K562 (cell line): ENCODE measurements around the gene ARID3A. TPM values are rescaled to one million over a fixed set of nuclear protein-coding genes. Genes with fewer than 3 reads are reported as not detected.

Experiments
- ATAC-seq: fragments of 200-7000 bp; cut with Tn5 transposase; 3 replicates; pipeline ENCODE4 v1.9.1; 2020; ENCODE audit warnings: moderate library complexity
- BruUV-seq: library from RNA; stranded (reverse); fragments of 400-500 nt; replicated peaks from 2 replicates; lab custom pipeline; 2021; lab: Mats Ljungman, UMichigan
- CTCF ChIA-PET: fragments of 300-600 bp; formaldehyde crosslinking; extraction: SDS; loops from one replicate; lab custom pipeline; 2021; ENCODE audit warnings: low intra/inter-chr PET ratio; lab: Yijun Ruan, JAX
- POLR2A ChIA-PET: fragments of 300-600, 350-650 bp; sonication (Branson Sonifier 250); formaldehyde crosslinking; extraction: SDS; loops from one replicate; lab custom pipeline; 2021; ENCODE audit warnings: antibody characterized with exemption, inconsistent platforms; lab: Yijun Ruan, JAX
- DNase-seq, 4 experiments: peaks; one replicate each; pipeline versions ENCODE4 v3.0.0 to v3.0.0-alpha.2; 2011 to 2018; ENCODE audit warnings: low spot score in 3 of 4, mixed read lengths in 3 of 4; ENCODE audit errors: extremely low read depth in 1 of 4
- FAIRE-seq: peaks from 2 replicates; lab custom pipeline; 2011; peaks lifted over from hg19 to GRCh38; lab: Jason Lieb, UNC
- H2AFZ ChIP-seq: 2 replicates; pipeline ENCODE4 v1.6.0; 2011; ENCODE audit warnings: low read depth, low read length, control low read depth, inconsistent platforms
- H3K27ac ChIP-seq: fragments of 200-600 bp; 3 replicates; pipeline ENCODE4 v1.8.0; 2011; ENCODE audit warnings: low read depth, mild to moderate bottlenecking, control low read depth, inconsistent platforms, low read length, moderate library complexity, mixed read lengths; ENCODE audit errors: extremely low read depth
- H3K27me3 ChIP-seq, 2 experiments: fragments of 300-600 bp in 1 of 2; 2 replicates in 1 of 2; 3 replicates in 1 of 2; pipeline versions ENCODE4 v1.6.0 to v1.8.0; 2011; ENCODE audit warnings: inconsistent platforms in 2 of 2, low read length in 2 of 2, mild to moderate bottlenecking in 1 of 2, mixed read lengths in 1 of 2, moderate library complexity in 1 of 2; ENCODE audit not compliant: control insufficient read depth in 2 of 2, insufficient read depth in 2 of 2
- H3K36me3 ChIP-seq: fragments of 300-600 bp; 3 replicates; pipeline ENCODE4 v1.8.0; 2011; ENCODE audit warnings: mild to moderate bottlenecking, low read length, inconsistent platforms; ENCODE audit not compliant: control insufficient read depth, insufficient read depth
- H3K4me1 ChIP-seq, 2 experiments: fragments of 200-600 bp in 1 of 2; replicated peaks in 1 of 2; 2 replicates in 1 of 2; 3 replicates in 1 of 2; pipeline versions ENCODE4 v1.5.1 to v1.8.0; 2011; ENCODE audit warnings: inconsistent platforms in 2 of 2, low read length in 2 of 2, mild to moderate bottlenecking in 1 of 2, mixed read lengths in 1 of 2, moderate library complexity in 1 of 2; ENCODE audit not compliant: control insufficient read depth in 2 of 2, insufficient read depth in 2 of 2
- H3K4me2 ChIP-seq: 2 replicates; pipeline ENCODE4 v1.6.1; 2011; ENCODE audit warnings: low read length, control low read depth, inconsistent platforms, mixed read lengths; ENCODE audit not compliant: insufficient read depth
- H3K4me3 ChIP-seq: fragments of 200-600 bp; sonication (generic), shearing (Covaris generic); 2 replicates; pipeline ENCODE4 v1.5.1; 2016; ENCODE audit warnings: control low read depth, inconsistent platforms
- H3K79me2 ChIP-seq: fragments of 200-600 bp; 3 replicates; pipeline ENCODE4 v1.8.0; 2011; ENCODE audit warnings: low read length, inconsistent platforms; ENCODE audit not compliant: control insufficient read depth, insufficient read depth
- H3K9ac ChIP-seq, 2 experiments: 2 replicates each; pipeline versions ENCODE4 v1.6.0 to v1.6.1; 2011; ENCODE audit warnings: low read depth in 2 of 2, low read length in 2 of 2, control low read depth in 1 of 2, inconsistent platforms in 1 of 2, mild to moderate bottlenecking in 1 of 2, mixed read lengths in 1 of 2; ENCODE audit not compliant: insufficient read depth in 1 of 2
- H3K9me1 ChIP-seq: one replicate; pipeline ENCODE4 v1.6.0; 2011; ENCODE audit warnings: inconsistent platforms, mild to moderate bottlenecking, low read length, moderate library complexity; ENCODE audit not compliant: control insufficient read depth, insufficient read depth
- H3K9me3 ChIP-seq: replicated peaks from 2 replicates; pipeline ENCODE4 v1.5.1; 2011; ENCODE audit warnings: low read depth, low read length, inconsistent platforms; ENCODE audit not compliant: control insufficient read depth, insufficient read depth
- H4K20me1 ChIP-seq: replicated peaks from 2 replicates; pipeline ENCODE4 v1.6.1; 2011; ENCODE audit warnings: low read length, inconsistent platforms, mixed read lengths; ENCODE audit not compliant: control insufficient read depth, insufficient read depth
- CBFA2T3 ChIP-seq: fragments of 450-650 bp; IDR thresholded peaks from 2 replicates; pipeline ENCODE4 v1.6.1; 2017
- CBX1 ChIP-seq: sonication (generic); IDR thresholded peaks from 2 replicates; pipeline ENCODE4 v1.6.1; 2016; ENCODE audit warnings: antibody characterized with exemption, low read depth, mild to moderate bottlenecking
- EGR1 ChIP-seq: fragments of 450-650 bp; conservative IDR thresholded peaks from 2 replicates; pipeline ENCODE4 v1.6.1; 2017; ENCODE audit warnings: mild to moderate bottlenecking
- WGBS: fragments of 100-300 bp; shearing (Covaris generic); methylation state at CpG from one replicate; pipeline ENCODE4 v1.1.6; 2016; ENCODE audit warnings: low coverage, mixed read lengths; ENCODE audit not compliant: insufficient coverage; ENCODE audit errors: missing lambda C conversion rate; 5-methylcytosine and 5-hydroxymethylcytosine counted together
- in situ Hi-C: fragments of 300-500 bp; cut with MboI; formaldehyde crosslinking; loops from 4 replicates; pipeline ENCODE4 v1.15.0; 2018; ENCODE audit warnings: inconsistent platforms, mixed read lengths
- intact Hi-C: fragments of 100-400 bp; cut with micrococcal nuclease; formaldehyde crosslinking; loops from 2 replicates; pipeline ENCODE4 v1.14.2; 2022
- polyA plus RNA-seq, 8 experiments: library from polyadenylated mRNA; depleted of rRNA in 4 of 8; stranded (reverse) in 5 of 8; unstranded in 3 of 8; fragments of >200 nt; fragmentation: Nextera tagmentation in 2 of 8; fragmentation: Illumina TruSeq in 1 of 8; extraction: Ambion mirVana in 2 of 8; extraction: Trizol in 1 of 8; gene quantifications; 2 replicates each; pipeline versions ENCODE4 v1.2.1 to v1.2.3, GENCODE V29; 2011 to 2014; ENCODE audit warnings: inconsistent platforms in 1 of 8, missing spikeins in 1 of 8
- total RNA-seq, 7 experiments: library from RNA; depleted of rRNA in 6 of 7; stranded (reverse); fragments of >200 nt in 6 of 7; fragmentation: Illumina TruSeq in 2 of 7; extraction: Trizol in 2 of 7; gene quantifications; 2 replicates each; pipeline versions ENCODE4 v1.2.1 to v1.2.3, GENCODE V29; 2011 to 2021; ENCODE audit warnings: low replicate concordance in 1 of 7
- TF ChIP-seq, protein P1 (sequence below): IDR thresholded peaks from 3 replicates; pipeline ENCODE4 v1.6.1; 2011; ENCODE audit warnings: borderline replicate concordance, mild to moderate bottlenecking; ENCODE audit not compliant: insufficient read length, insufficient read depth
- TF ChIP-seq, protein P2 (sequence below): fragments of 250-450 bp; sonication (Bioruptor Pico); IDR thresholded peaks from 2 replicates; pipeline ENCODE4 v1.4.0; 2020
- TF ChIP-seq, protein P3 (sequence below): fragments of 200-800 bp; sonication (Bioruptor generic); IDR thresholded peaks from 2 replicates; pipeline ENCODE4 v1.6.1; 2017; ENCODE audit warnings: missing genetic modification characterization, missing compliant biosample characterization
- TF ChIP-seq, protein P4 (sequence below): IDR thresholded peaks from 2 replicates; pipeline ENCODE4 v1.6.1; 2012; ENCODE audit warnings: low read depth, low read length, improper control_type of control experiment, borderline replicate concordance

ARID3A gene
- total and polyA plus RNA-seq, 9 of the 15 experiments (the other 6 are each of a cell fraction or from before 2014, with no cell fraction given), result 1.4 to 118 (median 31.2) TPM

- ChIA-PET POLR2A (no interaction called here), CTCF (no interaction called here)
- peaks cover 17 to 72% of the 10 kb centered on the region in 2 experiments for H3K4me1 ChIP-seq
- ATAC-seq, result no peak
- no peaks in the 10 kb centered on the region for H3K9me3 ChIP-seq
- H3K9me1 ChIP-seq, result no peaks in the 10 kb centered on the region
- peaks cover 17% of the 10 kb centered on the region; the same call in 2 of the 3 replicates for H3K36me3 ChIP-seq
- DNase-seq, result peak; percentile 69 to 79 (median 72)
- peak overlapping the region; percentile 91 for H3K27ac ChIP-seq
- H3K4me3 ChIP-seq, result peak overlapping the region; percentile 96
- peak overlapping the region; percentile 77; the same call in 1 of the 2 replicates for H3K4me2 ChIP-seq
- 0% methylated on average over 6 of the region's 69 CpGs for WGBS
- FAIRE-seq, result no peak
- H3K9ac ChIP-seq, result peak overlapping the region; percentile 73 to 89; a peak in 3 of 4 replicates
- intact Hi-C loops (no loop called here), in situ Hi-C loops (no loop called here)
- H4K20me1 ChIP-seq, result 0 out of 2 replicates have a peak, but pooled peaks cover 4% of the 10 kb centered on the region
- H2AFZ ChIP-seq, result peak overlapping the region; percentile 72; the same call in 1 of the 2 replicates
- H3K79me2 ChIP-seq, result peaks cover 70% of the 10 kb centered on the region
- H3K27me3 ChIP-seq, result no peaks in the 10 kb centered on the region
- BruUV-seq, result no TSS peak
- TF ChIP-seq CBFA2T3 (no peak), EGR1 (peak; percentile 68), CBX1 (0 out of 2 replicates have a peak, but pooled peaks have one; percentile 6)
- TF ChIP-seq, protein P1, sequence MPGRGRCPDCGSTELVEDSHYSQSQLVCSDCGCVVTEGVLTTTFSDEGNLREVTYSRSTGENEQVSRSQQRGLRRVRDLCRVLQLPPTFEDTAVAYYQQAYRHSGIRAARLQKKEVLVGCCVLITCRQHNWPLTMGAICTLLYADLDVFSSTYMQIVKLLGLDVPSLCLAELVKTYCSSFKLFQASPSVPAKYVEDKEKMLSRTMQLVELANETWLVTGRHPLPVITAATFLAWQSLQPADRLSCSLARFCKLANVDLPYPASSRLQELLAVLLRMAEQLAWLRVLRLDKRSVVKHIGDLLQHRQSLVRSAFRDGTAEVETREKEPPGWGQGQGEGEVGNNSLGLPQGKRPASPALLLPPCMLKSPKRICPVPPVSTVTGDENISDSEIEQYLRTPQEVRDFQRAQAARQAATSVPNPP, result no peak
- TF ChIP-seq, protein P2, sequence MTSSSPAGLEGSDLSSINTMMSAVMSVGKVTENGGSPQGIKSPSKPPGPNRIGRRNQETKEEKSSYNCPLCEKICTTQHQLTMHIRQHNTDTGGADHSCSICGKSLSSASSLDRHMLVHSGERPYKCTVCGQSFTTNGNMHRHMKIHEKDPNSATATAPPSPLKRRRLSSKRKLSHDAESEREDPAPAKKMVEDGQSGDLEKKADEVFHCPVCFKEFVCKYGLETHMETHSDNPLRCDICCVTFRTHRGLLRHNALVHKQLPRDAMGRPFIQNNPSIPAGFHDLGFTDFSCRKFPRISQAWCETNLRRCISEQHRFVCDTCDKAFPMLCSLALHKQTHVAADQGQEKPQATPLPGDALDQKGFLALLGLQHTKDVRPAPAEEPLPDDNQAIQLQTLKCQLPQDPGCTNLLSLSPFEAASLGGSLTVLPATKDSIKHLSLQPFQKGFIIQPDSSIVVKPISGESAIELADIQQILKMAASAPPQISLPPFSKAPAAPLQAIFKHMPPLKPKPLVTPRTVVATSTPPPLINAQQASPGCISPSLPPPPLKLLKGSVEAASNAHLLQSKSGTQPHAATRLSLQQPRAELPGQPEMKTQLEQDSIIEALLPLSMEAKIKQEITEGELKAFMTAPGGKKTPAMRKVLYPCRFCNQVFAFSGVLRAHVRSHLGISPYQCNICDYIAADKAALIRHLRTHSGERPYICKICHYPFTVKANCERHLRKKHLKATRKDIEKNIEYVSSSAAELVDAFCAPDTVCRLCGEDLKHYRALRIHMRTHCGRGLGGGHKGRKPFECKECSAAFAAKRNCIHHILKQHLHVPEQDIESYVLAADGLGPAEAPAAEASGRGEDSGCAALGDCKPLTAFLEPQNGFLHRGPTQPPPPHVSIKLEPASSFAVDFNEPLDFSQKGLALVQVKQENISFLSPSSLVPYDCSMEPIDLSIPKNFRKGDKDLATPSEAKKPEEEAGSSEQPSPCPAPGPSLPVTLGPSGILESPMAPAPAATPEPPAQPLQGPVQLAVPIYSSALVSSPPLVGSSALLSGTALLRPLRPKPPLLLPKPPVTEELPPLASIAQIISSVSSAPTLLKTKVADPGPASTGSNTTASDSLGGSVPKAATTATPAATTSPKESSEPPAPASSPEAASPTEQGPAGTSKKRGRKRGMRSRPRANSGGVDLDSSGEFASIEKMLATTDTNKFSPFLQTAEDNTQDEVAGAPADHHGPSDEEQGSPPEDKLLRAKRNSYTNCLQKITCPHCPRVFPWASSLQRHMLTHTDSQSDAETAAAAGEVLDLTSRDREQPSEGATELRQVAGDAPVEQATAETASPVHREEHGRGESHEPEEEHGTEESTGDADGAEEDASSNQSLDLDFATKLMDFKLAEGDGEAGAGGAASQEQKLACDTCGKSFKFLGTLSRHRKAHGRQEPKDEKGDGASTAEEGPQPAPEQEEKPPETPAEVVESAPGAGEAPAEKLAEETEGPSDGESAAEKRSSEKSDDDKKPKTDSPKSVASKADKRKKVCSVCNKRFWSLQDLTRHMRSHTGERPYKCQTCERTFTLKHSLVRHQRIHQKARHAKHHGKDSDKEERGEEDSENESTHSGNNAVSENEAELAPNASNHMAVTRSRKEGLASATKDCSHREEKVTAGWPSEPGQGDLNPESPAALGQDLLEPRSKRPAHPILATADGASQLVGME (CRISPR knock-in tag), result no peak
- TF ChIP-seq, protein P3, sequence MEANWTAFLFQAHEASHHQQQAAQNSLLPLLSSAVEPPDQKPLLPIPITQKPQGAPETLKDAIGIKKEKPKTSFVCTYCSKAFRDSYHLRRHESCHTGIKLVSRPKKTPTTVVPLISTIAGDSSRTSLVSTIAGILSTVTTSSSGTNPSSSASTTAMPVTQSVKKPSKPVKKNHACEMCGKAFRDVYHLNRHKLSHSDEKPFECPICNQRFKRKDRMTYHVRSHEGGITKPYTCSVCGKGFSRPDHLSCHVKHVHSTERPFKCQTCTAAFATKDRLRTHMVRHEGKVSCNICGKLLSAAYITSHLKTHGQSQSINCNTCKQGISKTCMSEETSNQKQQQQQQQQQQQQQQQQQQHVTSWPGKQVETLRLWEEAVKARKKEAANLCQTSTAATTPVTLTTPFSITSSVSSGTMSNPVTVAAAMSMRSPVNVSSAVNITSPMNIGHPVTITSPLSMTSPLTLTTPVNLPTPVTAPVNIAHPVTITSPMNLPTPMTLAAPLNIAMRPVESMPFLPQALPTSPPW (CRISPR knock-in tag), result peak; percentile 95
- TF ChIP-seq, protein P4, sequence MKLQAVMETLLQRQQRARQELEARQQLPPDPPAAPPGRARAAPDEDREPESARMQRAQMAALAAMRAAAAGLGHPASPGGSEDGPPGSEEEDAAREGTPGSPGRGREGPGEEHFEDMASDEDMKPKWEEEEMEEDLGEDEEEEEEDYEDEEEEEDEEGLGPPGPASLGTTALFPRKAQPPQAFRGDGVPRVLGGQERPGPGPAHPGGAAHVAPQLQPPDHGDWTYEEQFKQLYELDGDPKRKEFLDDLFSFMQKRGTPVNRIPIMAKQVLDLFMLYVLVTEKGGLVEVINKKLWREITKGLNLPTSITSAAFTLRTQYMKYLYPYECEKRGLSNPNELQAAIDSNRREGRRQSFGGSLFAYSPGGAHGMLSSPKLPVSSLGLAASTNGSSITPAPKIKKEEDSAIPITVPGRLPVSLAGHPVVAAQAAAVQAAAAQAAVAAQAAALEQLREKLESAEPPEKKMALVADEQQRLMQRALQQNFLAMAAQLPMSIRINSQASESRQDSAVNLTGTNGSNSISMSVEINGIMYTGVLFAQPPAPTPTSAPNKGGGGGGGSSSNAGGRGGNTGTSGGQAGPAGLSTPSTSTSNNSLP, result no peak
These were observed 13.4 kb upstream of the ARID3A start for GRCh38 chr19:912181-913079.
